Measurements from ENCODE around the gene METRNL. TPM values are rescaled to one million over a fixed set of nuclear protein-coding genes. Genes with fewer than 3 reads are reported as not detected.
"Not testable (repeated sequence)": the region's sequence is repeated elsewhere in the genome, so short reads cannot be mapped to it uniquely, and the experiment has no call there.

METRNL gene
- total RNA-seq, 2 experiments from 2014 or later, result 23.3 to 24.1 TPM

DNA sequence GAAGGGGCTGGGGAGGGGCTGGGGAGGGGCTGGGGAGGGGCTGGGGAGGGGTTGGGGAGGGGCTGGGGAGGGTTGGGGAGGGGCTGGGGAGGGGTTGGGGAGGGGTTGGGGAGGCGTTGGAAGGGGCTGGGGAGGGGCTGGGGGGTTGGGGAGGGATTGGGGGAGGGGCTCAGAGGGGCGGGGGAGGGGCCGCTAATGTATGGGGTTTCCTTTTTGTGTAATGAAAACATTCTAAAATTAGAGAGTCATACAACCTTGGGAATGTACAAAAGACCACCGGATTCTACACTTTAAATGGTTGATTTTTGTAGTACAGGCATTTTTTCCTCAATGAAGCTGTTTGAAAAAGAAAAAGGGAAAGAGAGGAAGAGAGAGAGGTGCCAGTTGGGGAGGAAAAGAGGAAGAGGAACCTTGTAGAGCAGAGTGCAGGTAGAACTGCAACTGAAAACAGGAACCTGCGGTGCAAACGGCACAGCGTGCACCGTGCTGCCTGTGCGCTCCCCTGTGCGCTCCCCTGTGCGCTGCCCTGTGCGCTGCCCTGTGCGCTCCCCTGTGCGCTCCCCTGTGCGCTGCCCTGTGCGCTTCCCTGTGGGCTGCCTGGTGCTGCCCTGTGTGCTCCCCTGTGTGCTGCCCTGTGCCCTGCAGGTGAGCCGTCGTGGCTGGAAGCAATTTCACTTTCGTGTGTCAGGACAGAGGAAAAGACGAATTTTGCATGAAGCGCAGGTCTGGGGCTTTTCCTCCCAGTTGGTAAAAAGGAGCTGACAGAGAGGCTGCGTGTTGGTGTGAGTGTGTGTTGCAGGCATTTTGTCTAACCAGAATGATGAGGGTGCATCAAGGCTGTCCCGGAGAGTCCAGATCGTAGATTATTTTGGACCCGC lies 40.8 kb downstream of the METRNL start:
- H3K36me3 Mint-ChIP-seq (ENCODE audit: low read depth), result no peaks in the 10 kb centered on the region
- DNase-seq, result peak; percentile 24

DNA sequence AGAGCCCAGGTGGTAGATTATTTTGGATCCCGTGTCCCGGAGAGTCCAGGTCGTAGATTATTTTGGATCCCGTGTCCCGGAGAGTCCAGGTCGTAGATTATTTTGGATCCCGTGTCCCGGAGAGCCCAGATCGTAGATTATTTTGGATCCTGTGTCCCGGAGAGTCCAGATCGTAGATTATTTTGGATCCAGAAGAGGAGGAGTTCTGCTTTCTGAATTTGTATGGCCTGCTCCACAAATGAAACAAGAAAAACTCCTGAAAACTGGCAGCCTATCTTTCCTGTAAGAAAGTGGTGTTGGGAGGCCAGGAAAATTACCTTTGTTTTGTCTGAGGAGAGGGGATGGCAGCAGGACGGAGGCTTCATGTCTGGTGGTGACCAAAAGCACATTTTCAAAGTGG lies 42.1 kb downstream of the METRNL start:
- H3K27ac Mint-ChIP-seq; POLR2A ChIA-PET; DNase-seq; H3K36me3 Mint-ChIP-seq (ENCODE audit: low read depth); intact Hi-C loops (cut with micrococcal nuclease); H3K4me3 Mint-ChIP-seq; ATAC-seq; H3K9me3 Mint-ChIP-seq: not testable (repeated sequence)
- Mint-ChIP-seq H3K4me1 (ENCODE audit: low read depth) (peaks cover 31% of the 10 kb centered on the region), H3K27me3 (peaks cover 33% of the 10 kb centered on the region)
- CTCF ChIA-PET, result interaction anchor here (1.4 kb wide), 1 partner anchor 79 kb away, joined by 3 read pairs; no protein-coding TSS in a partner anchor

More for the DNA sequence above, 40.8 kb downstream of the METRNL start:
- ChIA-PET POLR2A (interaction anchor here (1.0 kb wide), 1 partner anchor 23 kb away, joined by 3 read pairs; no protein-coding TSS in a partner anchor), CTCF (no interaction called here)
- peaks cover 19% of the 10 kb centered on the region for H3K4me1 Mint-ChIP-seq (ENCODE audit: low read depth)
- no peak overlapping the region for H3K4me3 Mint-ChIP-seq
- peaks cover 21% of the 10 kb centered on the region for H3K27me3 Mint-ChIP-seq
- ATAC-seq, result peak; percentile 79
- TF ChIP-seq, protein P1, sequence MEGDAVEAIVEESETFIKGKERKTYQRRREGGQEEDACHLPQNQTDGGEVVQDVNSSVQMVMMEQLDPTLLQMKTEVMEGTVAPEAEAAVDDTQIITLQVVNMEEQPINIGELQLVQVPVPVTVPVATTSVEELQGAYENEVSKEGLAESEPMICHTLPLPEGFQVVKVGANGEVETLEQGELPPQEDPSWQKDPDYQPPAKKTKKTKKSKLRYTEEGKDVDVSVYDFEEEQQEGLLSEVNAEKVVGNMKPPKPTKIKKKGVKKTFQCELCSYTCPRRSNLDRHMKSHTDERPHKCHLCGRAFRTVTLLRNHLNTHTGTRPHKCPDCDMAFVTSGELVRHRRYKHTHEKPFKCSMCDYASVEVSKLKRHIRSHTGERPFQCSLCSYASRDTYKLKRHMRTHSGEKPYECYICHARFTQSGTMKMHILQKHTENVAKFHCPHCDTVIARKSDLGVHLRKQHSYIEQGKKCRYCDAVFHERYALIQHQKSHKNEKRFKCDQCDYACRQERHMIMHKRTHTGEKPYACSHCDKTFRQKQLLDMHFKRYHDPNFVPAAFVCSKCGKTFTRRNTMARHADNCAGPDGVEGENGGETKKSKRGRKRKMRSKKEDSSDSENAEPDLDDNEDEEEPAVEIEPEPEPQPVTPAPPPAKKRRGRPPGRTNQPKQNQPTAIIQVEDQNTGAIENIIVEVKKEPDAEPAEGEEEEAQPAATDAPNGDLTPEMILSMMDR (IDR thresholded peaks at IDR 0.05), result no peak
- intact Hi-C loops (cut with micrococcal nuclease), result no loop called here
- no peaks in the 10 kb centered on the region for H3K9me3 Mint-ChIP-seq
- H3K27ac Mint-ChIP-seq, result no peak overlapping the region

GRCh38 chr17:83121921-83122820 lies 42.8 kb downstream of the METRNL start:
- ChIA-PET CTCF (interaction anchor here (1.4 kb wide), 1 partner anchor 78 kb away, joined by 3 read pairs; no protein-coding TSS in a partner anchor), POLR2A (interaction anchor here (0.7 kb wide), 1 partner anchor 78 kb away, joined by 3 read pairs; no protein-coding TSS in a partner anchor)
- no peak overlapping the region for H3K27ac Mint-ChIP-seq
- H3K4me1 Mint-ChIP-seq (ENCODE audit: low read depth), result peaks cover 31% of the 10 kb centered on the region
- no peaks in the 10 kb centered on the region for H3K9me3 Mint-ChIP-seq
- DNase-seq (no peak), ATAC-seq (no peak)
- TF ChIP-seq, protein P1 (IDR thresholded peaks at IDR 0.05), result no peak
- H3K36me3 Mint-ChIP-seq (ENCODE audit: low read depth), result no peaks in the 10 kb centered on the region
- H3K27me3 Mint-ChIP-seq, result peaks cover 36% of the 10 kb centered on the region
- H3K4me3 Mint-ChIP-seq, result no peak overlapping the region
- intact Hi-C loops (cut with micrococcal nuclease), result no loop called here

- H3K4me1 Mint-ChIP-seq (ENCODE audit: low read depth), result peaks cover 31% of the 10 kb centered on the region
- H3K27me3 Mint-ChIP-seq, result peaks cover 36% of the 10 kb centered on the region
- H3K36me3 Mint-ChIP-seq (ENCODE audit: low read depth), result no peaks in the 10 kb centered on the region
- intact Hi-C loops (cut with micrococcal nuclease), result no loop called here
- H3K27ac Mint-ChIP-seq, result no peak overlapping the region
- TF ChIP-seq, protein P1 (IDR thresholded peaks at IDR 0.05), result no peak
- no peak for ATAC-seq
- no peak overlapping the region for H3K4me3 Mint-ChIP-seq
- DNase-seq, result no peak
- POLR2A ChIA-PET, result interaction anchor here (0.7 kb wide), 1 partner anchor 78 kb away, joined by 3 read pairs; no protein-coding TSS in a partner anchor
- CTCF ChIA-PET, result interaction anchor here (1.4 kb wide), 1 partner anchor 77 kb away, joined by 3 read pairs; no protein-coding TSS in a partner anchor
- no peaks in the 10 kb centered on the region for H3K9me3 Mint-ChIP-seq
Observed at GRCh38 chr17:83122834-83123233, 43.4 kb downstream of the METRNL start.

Data from activated CD8-positive, alpha-beta T cell treated with anti-CD3 and anti-CD28 coated beads for 36 hours (primary cell).